GM19397 (cell line): ENCODE data around the gene MYO19.
"Not testable (repeated sequence)": the region's sequence is repeated elsewhere in the genome, so short reads cannot be mapped to it uniquely, and the experiment has no call there.

Experiments used
- ATAC-seq: cut with Tn5 transposase; IDR thresholded peaks from one replicate; pipeline ENCODE4 v1.9.1; 2021; ENCODE audit warnings: mild to moderate bottlenecking, moderate library complexity; ENCODE audit not compliant: unreplicated experiment

MYO19 gene

DNA sequence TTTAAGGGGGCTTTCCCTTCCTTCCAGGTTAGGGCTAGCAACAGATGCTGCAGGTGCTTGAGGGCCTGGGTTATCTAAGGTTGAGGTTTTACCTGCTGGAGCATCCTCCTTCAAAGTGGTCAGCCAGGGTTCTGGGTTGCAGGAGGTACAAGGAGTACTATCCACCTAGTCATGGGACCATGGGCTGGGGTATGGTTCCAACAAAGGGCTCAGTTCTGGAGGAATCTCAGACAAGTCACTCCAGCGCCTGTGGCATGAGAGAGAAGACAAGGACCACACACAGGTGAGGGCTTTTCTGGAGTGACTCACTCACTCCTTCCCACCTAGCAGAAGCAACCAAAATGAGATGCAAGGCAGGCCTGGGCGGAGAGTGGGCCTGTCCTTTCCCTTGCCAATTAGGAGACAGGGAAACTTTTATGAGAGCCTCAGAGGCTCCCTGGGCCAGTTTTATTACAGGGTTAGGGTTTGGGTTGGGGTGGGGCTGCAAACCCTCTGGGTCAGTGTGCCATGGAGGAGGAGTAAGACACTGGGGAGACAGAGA, 2.2 kb downstream of the MYO19 start:
- ATAC-seq = no peak

DNA sequence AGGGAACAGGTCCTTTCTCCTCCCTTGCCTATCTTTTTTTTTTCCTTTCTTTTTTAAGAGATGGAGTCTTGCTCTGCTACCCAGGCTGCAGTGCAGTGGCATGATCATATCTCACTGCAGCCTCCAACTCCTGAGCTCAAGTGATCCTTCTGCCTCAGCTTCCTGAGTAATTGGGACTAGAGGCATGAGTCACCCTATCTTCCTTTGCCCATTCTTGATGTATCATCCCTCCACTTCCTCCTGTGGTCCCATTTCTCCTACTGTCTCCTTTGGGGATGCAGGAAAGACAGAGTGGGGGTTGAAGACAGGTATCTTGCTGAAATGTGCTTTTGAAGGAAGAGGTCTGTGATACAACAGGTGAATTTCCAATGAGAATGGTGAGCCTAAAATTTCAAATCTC, 5.5 kb downstream of the MYO19 start:
- ATAC-seq = no peak

DNA sequence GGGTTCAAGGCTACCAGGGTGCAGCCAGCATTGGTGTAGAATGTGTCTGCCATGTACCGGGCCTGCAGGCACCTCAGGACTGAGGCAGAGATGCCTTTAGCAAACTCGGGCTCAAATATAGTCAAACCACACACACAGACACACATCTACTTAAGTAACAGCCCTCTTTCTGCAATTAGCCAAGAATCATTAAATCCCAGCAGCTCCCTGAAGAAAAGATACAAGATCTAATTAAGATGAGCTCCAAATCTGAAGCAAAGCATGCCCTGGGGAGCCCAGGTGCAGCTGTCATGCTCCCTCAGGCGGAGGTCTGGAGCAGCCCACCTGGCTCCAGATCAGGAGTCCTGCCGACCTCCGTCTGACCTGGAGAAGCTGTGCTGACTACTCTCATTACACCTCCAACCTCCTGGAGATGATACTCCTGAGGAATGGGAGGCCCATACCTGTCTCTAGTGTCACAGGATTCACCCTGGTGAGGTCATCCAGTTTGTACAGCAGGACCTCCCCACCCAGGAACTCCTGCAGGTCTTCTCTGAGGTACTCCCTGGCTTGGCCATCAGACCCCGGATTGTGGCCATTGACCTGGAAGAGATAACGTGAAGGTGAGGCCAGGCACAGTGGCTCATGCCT, 6.9 kb downstream of the MYO19 start:
- no peak for ATAC-seq

DNA sequence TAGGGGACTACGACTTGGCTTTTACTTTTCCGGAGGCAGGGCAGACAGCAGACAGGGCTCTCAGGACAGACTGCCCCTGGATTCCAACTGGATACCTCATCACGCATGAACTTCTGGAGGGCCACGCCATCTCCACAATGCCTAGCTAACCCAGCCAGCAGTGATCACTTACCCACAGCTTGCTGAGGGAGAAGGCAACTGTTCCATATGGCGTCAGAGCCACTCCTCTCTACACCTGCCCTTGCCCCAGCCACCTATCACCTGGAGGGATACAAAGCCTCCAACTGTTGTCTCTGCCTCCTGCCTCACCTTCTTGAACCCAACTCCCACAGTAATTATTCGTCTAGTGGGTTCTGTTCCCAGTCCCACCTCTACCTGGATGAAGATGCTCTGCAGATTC, 8.8 kb downstream of the MYO19 start:
- no peak for ATAC-seq

DNA sequence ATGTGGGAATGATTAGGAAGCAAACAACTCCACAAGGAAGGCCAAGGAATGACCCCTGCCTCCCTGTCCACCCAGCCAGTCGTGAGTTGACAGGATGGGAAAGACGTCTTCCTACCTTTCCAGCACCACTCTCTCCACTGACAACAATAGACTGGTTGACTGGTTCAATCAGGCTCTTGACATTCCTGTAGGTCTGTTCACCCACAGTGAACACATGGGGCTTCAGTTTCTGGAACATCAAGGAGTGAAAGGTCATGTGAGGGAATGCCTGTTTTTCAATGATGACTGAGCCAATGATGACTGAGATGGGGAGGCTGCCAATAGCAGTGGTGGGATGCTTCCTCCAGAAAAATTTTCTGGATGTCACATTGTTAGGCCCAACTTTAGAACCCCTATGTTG, 9.6 kb downstream of the MYO19 start:
- ATAC-seq = no peak

DNA sequence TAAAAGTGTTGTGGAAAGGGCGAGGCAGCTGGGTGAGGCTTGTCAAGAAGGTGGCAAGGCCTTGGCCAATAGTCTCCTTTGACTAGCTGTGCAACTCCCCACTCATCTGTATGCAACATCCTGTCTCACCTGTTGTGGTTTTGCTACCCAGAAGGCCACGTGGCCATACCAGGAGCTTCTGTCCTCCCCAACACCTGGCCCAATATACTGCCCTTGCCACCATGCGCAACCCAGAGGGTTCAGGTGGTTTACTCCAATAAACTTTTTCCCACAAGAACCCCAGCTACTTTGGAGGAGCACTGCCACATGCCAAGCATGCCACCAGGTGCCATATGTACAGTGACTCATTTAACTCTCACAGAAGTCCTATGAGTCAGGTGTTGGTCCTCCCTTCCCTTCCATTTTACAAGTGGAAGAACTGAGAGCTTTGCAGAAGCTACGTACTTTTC, 10.2 kb downstream of the MYO19 start:
- no peak for ATAC-seq

DNA sequence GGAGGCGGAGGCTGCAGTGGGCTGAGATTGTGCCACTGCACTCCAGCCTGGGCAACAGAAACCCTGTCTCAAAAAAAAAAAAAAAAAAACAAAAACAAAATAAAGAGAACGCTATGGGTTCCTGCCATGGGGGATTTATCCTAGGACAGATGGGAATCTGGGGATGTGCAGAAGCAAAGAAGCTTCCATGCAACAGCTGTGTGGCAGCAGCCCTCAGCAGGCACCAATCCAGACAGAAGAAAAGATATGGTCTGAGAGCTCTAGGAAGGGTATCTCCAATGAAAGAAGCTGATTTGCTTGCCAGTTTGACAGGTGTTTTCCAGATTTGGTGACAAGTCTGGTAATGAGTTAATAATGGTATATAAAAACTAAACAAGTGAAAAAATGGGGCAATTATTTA, 11.6 kb downstream of the MYO19 start:
- ATAC-seq = no peak

DNA sequence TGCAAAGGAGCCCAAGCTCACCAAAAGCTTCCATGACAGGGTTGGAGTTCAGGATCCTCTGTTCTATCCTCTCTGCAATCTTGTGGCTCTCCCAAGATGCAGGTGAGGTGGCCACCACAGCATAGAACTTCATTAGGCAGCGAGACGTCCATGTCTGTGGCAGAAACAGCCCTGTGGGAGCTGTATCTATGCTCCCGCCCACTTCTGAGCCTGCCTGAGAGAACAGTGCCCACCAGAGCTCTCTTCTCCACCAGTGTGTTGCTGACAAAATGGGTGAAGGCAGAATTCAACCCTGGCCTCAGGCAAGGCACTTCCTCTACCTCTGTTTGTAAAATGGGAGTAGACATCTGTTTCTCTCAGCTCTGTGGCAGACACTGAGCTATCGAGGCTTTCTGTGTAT, 18.8 kb downstream of the MYO19 start:
- no peak for ATAC-seq

DNA sequence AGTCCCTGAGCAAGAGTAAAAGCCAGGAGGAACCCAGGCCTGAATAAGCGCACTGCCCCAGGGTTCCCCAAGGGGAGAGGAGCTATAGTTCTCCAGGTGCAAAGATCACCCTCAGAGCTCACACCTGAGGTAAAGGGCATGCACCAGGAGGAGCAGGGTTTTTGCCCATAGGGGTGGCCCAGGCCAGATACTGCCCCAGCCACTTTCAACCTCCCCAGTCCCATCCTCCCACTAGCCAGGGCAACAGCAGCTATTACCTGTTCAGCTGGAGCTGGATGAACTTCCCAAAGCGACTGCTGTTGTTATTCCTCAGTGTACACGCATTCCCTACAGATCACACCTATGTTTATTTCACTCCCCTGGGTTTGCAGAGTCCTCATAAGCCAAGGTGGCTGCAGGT, 19.8 kb downstream of the MYO19 start:
- ATAC-seq = no peak

DNA sequence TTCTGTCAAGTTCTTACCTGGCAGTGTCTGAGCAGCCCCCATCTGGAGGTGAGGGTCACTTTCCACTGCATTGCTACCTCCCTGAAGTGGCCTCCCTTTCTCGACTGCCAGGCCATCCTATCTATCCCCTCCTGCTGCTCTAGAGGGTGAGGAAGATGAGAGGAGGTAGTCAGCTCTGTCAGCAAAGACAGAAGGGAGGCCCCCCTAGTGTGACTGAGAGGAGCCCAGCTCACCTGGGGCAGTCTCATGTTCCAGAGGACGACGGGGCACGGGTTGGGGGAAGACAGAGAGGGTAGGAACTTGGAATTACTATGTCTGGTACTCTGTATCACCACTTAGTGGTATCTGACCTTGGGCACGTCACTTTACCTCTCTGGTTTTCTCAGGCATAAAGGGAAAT, 22.0 kb downstream of the MYO19 start:
- no peak for ATAC-seq

DNA sequence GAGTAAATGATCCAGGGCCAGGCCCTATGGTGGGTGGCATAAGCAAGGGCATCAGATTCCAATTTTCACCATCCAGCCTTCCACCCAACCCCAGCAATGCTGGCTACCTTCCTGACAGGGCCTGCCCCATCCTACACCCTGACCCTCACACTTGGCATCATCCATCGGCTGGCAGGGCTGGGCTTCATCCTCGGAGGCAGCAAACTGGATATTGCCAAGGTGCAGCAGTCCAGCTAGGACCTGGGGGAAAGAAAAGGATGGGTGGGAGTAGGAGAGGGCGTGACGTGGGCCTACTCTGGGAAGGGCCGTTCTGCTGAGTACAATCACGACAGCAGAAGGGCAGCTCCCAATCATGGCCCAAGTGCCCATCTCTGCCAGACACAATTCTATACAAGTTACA, 23.5 kb downstream of the MYO19 start:
- ATAC-seq = no peak

DNA sequence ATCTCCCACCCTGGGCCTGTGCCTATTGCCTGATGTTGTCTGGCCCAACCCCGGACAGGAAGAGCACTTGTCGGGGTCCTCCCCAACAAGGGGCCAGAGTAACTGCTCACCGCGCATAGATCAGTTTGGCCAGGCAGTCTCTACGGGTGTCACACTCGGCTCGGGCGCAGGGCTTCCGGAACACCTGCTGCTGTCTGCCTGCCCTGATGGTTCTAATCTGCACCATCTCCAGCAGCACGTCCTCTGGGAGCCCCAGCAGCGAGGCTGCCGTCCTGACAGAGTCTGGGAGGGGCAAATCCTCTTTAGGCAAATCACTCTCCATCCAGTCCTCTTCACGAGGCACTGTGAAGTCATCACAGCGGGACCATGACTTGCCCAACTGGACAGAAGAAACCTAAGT, 24.0 kb downstream of the MYO19 start:
- ATAC-seq = no peak

DNA sequence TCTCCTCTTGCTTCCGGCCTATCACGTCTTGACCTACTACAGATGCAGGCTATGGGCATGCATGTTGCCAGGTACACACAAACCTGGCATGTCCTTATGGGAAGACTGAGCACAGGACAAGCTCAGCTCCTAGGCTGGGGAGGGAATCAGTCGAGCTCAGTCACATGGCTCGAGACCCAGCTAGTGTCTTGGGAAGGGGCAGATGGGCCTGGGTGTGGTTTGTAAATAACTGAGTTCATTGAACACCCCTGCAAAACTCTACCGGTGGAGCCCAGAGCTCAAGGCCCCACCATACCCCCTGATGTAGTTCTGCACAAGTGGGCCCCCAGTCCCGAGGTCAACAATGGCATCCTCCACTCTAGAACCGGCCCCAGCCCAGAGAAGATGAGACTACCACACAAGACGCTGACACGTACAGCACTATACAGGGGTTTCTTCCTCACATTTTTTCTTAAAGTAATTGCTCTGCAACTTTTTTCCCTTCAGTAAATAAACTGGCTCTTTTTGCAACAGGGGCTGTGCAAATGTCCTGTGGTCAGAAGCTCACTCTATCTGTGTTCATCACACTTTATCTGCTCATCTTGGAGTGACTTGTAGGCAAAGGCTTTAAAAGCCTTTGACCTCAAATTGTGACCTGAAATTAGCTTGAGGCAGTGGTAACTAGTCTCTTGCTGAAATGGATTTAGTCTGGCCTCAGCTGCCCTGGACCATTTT, 25.2 kb downstream of the MYO19 start:
- ATAC-seq = no peak

DNA sequence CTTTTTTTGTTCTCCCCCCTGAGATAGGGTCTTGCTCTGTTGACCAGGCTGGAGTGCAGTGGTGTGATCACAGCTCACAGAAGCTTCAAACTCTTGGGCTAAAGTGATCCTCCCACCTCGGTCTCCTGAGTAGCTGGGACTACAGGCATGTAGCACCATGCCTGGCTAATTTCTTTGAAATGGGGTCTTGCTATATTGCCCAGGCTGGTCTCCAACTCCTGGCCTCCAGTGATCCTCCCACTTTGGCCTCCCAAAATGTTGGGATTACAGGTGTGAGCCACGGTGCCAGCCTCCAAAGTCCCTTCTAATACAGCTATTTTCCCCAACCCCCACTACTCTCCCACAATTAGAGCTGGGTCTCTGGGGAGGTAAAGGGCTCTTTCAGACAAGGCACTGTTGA, 26.2 kb downstream of the MYO19 start:
- not testable (repeated sequence) for ATAC-seq

DNA sequence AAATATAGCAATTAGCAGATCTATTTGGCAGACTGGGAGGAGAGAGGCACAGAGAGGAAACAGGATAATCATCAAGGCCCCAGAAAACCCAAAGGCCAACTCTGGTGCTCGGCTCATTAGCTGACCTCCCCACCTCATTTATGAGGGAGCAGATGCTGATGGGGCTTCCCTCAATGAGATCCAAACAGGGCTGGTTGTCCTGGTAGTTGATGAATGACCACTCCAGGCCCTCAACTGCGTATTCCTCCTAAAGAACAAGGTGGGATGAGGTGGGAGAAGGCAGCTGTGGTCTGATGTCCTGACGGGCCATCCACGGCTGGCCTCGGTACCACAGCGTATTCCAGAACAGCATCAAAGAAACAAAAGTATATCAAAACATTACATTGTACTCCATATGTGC, 27.4 kb downstream of the MYO19 start:
- ATAC-seq = no peak

DNA sequence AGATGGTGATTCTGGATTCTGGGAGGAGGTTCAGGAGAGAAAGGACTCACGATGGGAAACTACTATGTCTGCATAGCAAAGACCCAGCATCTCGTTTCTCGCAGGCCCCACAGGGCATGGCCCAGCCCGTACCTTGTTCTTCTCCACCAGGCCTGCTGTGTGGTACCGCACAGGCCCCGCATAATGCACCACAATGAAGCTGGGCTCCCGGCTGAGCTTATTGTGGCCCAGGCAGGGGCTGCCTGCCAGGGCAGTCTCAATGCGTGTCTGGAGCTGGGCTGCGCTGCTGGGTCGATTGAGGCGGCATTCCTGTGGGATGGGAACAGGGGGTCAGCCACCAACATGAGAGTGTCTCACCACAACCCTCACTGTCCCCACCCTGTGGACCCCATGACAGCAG, 27.8 kb downstream of the MYO19 start:
- no peak for ATAC-seq

DNA sequence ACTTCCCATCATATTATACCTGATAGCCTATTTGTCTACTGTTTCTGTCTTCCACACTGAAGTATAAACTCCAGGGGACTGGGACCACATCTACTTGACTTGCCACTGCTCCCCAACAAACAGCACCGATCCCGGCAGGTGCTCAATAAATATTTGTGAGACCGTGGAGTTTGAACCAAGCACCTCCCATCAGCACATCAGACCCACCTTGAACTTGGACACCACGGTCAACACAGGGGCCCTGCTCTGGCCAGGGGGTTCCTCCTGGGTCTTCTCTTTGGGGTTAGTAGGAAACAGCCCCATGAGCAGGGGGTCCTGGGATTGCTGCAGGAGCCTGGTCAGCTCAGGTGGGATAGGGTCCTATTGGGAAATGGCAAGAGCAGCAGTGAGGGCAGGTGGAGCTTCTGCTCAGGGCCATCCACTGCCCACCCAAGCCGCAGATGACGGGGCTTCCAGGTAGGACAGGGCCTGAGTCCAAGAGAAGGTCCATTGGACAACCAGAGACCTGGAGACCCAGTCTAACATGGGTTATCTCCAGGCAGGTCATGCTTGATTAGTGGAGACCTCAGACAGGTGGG, 28.3 kb downstream of the MYO19 start:
- ATAC-seq = no peak

DNA sequence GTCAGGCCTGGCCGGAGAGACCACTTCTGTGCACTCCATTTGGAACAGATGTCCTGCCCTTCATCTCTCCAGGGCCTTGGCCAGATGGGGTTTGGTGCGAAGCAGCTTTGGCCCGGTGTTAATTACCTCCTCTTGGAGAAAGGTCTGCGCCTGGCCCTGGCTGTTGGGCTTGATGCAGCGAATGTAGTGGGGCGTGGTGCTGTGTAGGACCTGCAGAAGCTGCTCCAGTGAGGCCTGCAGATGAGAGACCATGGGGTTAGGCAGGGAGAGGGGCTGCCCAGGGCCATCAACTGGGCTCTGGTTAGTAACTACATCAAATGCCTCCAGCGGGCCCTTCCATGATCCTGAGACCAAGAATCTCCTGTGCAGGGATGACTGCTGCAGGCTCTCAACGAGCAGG, 29.5 kb downstream of the MYO19 start:
- no peak for ATAC-seq

DNA sequence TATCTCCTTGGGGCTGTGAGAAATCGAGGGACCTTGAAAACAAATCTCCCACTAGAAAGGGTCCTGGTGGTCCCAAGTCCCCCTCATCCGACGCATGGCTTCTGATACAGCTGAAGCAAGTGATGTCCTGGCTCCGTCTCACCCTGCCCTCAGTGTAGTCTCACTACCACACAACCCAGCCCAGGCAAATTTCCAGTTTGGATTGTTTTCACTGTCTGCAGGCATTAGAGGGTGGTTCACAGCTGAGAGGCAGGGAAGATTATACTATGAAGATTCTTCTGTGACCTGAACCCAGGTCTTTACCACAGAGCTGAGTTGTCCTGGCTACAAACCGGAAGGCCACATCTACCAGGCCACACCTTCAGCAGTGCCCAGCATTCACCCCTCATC, 30.5 kb downstream of the MYO19 start:
- no peak for ATAC-seq

DNA sequence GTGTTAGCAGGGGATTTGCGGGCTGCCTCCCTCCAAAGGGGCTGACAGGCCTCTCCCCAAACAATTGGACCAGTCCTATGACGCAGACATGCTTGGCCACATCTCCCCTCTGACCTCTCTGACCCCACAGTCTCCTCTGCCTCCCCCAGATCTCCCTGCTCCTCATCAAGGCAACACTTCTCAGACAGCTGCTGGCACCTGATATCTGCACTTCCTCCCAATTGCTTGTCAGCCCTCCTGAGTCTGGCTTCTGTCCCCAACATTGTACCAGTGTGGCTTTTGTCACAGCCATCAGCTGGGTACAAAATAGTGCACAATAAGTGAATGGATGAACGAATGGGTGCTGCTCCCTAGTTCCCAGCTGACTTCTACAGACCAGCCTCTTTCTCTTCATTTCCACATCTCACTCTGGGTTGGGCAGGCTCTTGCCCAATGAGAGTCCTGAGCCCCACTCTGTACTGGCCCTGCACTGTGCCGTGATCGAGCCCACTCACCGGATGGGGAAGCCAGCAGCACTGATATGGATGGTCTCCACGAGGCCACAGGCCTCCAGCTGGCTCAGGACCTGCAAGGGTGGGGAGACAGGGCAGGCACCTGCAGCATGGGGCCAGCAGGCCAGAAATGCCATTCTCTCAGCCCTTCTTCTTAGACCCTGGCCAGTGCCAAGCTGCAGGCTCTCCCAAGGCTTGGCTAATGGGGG, 31.1 kb downstream of the MYO19 start:
- ATAC-seq = no peak

DNA sequence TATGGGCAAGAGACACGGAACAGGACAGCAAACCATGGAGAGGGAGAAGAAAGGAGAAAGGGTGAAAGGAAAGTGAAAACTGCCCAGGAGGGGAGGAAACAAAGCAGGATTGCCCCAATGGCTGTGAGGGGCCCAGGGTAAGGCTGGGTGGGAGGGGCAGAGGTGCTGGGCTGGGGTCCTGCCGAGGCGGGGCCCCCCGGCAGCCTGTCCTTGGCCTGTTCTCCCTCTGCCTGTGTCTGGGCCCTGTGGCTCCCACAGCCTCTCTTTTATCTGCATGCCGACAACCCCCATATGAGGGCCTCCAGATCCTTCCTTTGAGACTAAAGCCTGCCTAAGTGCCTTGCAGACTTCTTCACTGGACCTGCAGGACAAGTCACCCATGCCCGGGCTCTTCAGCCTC, 32.7 kb downstream of the MYO19 start:
- ATAC-seq = no peak

DNA sequence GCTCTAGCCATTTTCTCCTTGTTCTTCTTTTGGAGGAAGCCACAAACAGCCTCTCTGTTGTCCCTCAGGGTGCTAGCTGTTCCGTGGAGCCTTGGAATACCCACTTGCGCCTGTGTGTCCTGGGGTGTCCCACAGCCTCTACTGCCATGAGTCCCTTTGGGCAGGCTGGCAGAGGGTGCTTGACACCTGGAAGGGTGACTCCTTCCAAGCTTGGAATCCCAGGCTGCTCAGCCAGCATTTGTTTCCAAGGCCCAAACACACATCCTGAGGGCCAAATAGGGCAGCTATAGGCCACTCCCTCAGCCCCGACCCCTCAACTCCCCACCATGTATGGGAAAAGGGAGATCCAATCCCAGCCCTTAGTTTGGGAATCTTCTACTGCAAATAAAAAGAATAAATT, 33.3 kb downstream of the MYO19 start:
- no peak for ATAC-seq
